ENCODE data around the gene RPS27L. TPM values are rescaled to one million over a fixed set of nuclear protein-coding genes. Genes with fewer than 3 reads are reported as not detected.
"Not testable (repeated sequence)": the region's sequence is repeated elsewhere in the genome, so short reads cannot be mapped to it uniquely, and the experiment has no call there.

The RPS27L gene
- total RNA-seq, 1 donor from 2014 or later: 111 TPM

DNA sequence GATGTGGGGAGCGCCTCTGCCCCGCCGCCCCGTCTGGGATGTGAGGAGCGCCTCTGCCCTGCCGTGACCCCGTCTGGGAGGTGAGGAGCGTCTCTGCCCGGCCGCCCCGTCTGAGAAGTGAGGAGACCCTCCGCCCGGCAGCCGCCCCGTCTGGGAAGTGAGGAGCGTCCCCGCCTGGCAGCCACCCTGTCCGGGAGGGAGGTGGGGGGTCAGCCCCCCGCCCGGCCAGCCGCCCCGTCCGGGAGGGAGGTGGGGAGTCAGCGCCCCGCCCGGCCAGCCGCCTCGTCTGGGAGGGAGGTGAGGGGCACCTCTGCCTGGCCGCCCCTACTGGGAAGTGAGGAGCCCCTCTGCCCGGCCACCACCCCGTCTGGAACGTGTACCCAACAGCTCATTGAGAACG is 58.4 kb downstream of the RPS27L start:
- not testable (repeated sequence) for DNase-seq (ENCODE audit: low spot score)

Other genes starting within 250 kb of the RPS27L start
- gene TPM1, start 114.7 kb downstream of the RPS27L start, total RNA-seq: 737 TPM
- gene LACTB, start 35.6 kb downstream of the RPS27L start, total RNA-seq: 12.4 TPM
- gene RAB8B, start 32.1 kb upstream of the RPS27L start, total RNA-seq: 54.1 TPM
- 28.4 TPM for gene APH1B, start 120.1 kb upstream of the RPS27L start, total RNA-seq
- 114 TPM for gene CA12, start 224.4 kb upstream of the RPS27L start, total RNA-seq

All from ureter (tissue), 1 donor.